HG02970 (cell line): ENCODE measurements around the gene POLR2A.
"Not testable (repeated sequence)": the region's sequence is repeated elsewhere in the genome, so short reads cannot be mapped to it uniquely, and the experiment has no call there.

Source experiments
- ATAC-seq: cut with Tn5 transposase; IDR thresholded peaks from one replicate; pipeline ENCODE4 v1.9.1; 2021; ENCODE audit warnings: mild to moderate bottlenecking, moderate library complexity, moderate number of reproducible peaks; ENCODE audit not compliant: unreplicated experiment, low FRiP score

Gene POLR2A

GRCh38 chr17:7459961-7460545 lies 24.1 kb upstream of the POLR2A start:
- ATAC-seq: no peak

GRCh38 chr17:7460850-7461660 lies 23.1 kb upstream of the POLR2A start:
- ATAC-seq: no peak

GRCh38 chr17:7462474-7463371 lies 21.4 kb upstream of the POLR2A start:
- ATAC-seq: no peak

- no peak for ATAC-seq
Observed at GRCh38 chr17:7463372-7463846, 20.8 kb upstream of the POLR2A start.

- no peak for ATAC-seq
Observed at GRCh38 chr17:7464081-7464480, 20.1 kb upstream of the POLR2A start.

- ATAC-seq: no peak
Observed at GRCh38 chr17:7465597-7466275, 18.4 kb upstream of the POLR2A start.

GRCh38 chr17:7466318-7466638 lies 17.9 kb upstream of the POLR2A start:
- ATAC-seq: no peak

- ATAC-seq: no peak
Observed at GRCh38 chr17:7466639-7467341, 17.4 kb upstream of the POLR2A start.

- no peak for ATAC-seq
Observed at GRCh38 chr17:7467498-7467897, 16.7 kb upstream of the POLR2A start.

- ATAC-seq: no peak
Observed at GRCh38 chr17:7468290-7468689, 15.9 kb upstream of the POLR2A start.

GRCh38 chr17:7468804-7469389 lies 15.3 kb upstream of the POLR2A start:
- ATAC-seq: no peak

- ATAC-seq: not testable (repeated sequence)
Observed at GRCh38 chr17:7469843-7470242, 14.3 kb upstream of the POLR2A start.

- not testable (repeated sequence) for ATAC-seq
Observed at GRCh38 chr17:7470457-7470973, 13.7 kb upstream of the POLR2A start.

- no peak for ATAC-seq
Observed at GRCh38 chr17:7471729-7472128, 12.4 kb upstream of the POLR2A start.

GRCh38 chr17:7474767-7475166 lies 9.4 kb upstream of the POLR2A start:
- ATAC-seq: not testable (repeated sequence)

GRCh38 chr17:7475764-7476422 lies 8.3 kb upstream of the POLR2A start:
- ATAC-seq: no peak

- no peak for ATAC-seq
Observed at GRCh38 chr17:7476494-7476893, 7.7 kb upstream of the POLR2A start.

- no peak for ATAC-seq
Observed at GRCh38 chr17:7476951-7477350, 7.2 kb upstream of the POLR2A start.
